GM18519 (cell line): ENCODE results near the gene PTPDC1.
"Not testable (repeated sequence)": the region's sequence is repeated elsewhere in the genome, so short reads cannot be mapped to it uniquely, and the experiment has no call there.

Experiments
- ATAC-seq: cut with Tn5 transposase; IDR thresholded peaks from one replicate; pipeline ENCODE4 v1.9.1; 2021; ENCODE audit warnings: mild to moderate bottlenecking, moderate library complexity; ENCODE audit not compliant: unreplicated experiment, low FRiP score

Gene PTPDC1

DNA sequence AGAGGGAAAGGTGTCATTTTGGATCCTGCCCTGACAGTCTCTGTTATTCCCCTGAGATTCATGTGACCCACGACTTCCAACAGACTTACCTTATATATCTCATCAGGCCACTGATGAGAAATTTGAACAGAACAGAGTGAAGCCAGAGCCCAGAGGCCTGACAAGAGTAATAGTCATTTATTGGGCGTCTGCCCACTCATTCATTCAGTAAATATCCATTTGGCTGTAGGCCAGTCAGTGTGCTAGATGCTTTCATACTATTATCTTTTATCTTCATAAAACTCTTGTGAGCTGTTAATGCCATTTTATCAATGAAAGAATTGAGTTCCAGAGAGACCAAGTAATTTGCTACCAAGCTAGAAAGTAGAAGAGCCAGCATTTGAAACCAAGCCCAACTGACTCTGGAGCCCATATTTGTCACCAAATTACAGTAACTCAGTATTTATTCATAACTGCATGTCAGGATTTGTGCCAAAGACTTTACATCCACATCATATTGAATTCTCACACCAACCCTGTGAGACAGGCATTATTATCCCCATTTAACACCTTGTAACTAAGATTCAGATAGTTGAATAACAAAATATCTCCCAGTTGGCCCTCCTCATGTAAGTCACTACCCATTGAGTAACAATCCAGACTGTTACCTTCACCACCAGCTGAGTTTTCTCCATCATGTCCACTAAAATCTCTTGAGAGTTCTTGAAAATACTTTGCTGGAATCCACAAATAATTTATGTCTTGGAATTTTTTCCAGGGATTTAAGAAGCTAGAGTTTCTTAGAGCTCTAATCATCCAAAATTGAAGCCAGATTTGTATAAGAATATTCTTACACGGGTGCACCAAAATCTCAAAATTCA lies 2.5 kb downstream of the PTPDC1 start:
- ATAC-seq: no peak

GRCh38 chr9:94094219-94095145 lies 10.2 kb downstream of the PTPDC1 start:
- ATAC-seq: not testable (repeated sequence)

GRCh38 chr9:94096819-94097577 lies 12.7 kb downstream of the PTPDC1 start:
- ATAC-seq: no peak

DNA sequence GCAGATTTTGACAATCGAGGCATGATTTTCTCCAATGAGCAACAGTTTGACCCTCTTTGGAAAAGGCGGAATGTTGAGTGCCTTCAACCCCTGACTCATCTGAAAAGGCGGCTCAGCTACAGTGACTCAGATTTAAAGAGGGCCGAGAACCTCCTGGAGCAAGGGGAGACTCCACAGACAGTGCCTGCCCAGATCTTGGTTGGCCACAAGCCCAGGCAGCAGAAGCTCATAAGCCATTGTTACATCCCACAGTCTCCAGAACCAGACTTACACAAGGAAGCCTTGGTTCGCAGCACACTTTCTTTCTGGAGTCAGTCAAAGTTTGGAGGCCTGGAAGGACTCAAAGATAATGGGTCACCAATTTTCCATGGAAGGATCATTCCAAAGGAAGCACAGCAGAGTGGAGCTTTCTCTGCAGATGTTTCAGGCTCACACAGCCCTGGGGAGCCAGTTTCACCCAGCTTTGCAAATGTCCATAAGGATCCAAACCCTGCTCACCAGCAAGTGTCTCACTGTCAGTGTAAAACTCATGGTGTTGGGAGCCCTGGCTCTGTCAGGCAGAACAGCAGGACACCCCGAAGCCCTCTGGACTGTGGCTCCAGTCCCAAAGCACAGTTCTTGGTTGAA lies 13.6 kb downstream of the PTPDC1 start:
- no peak for ATAC-seq

GRCh38 chr9:94100152-94100879 lies 16.1 kb downstream of the PTPDC1 start:
- no peak for ATAC-seq

GRCh38 chr9:94101162-94101853 lies 17.0 kb downstream of the PTPDC1 start:
- no peak for ATAC-seq

GRCh38 chr9:94108584-94108983 lies 24.3 kb downstream of the PTPDC1 start:
- no peak for ATAC-seq

- no peak for ATAC-seq
Observed at GRCh38 chr9:94110821-94111252, 26.6 kb downstream of the PTPDC1 start.

- no peak for ATAC-seq
Observed at GRCh38 chr9:94111446-94111845, 27.2 kb downstream of the PTPDC1 start.

- no peak for ATAC-seq
Observed at GRCh38 chr9:94112716-94113465, 28.6 kb downstream of the PTPDC1 start.

DNA sequence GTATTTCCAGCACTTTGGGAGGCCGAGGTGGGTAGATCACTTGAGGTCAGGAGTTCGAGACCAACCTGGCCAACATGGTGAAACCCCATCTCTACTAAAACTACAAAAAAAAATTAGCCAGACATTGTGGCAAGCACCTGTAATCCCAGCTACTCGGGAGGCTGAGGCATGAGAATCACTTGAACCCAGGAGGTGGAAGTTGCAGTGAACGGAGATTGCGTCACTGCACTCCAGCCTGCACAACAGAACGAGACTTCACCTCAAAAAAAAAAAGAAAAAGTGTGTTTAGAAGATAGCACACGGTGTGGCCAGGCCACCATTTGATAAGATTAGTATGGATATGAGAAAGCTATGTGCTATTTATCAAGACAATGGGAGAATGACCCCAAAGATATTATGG lies 35.8 kb downstream of the PTPDC1 start:
- ATAC-seq: not testable (repeated sequence)

- no peak for ATAC-seq
Observed at GRCh38 chr9:94120854-94121376, 36.7 kb downstream of the PTPDC1 start.

DNA sequence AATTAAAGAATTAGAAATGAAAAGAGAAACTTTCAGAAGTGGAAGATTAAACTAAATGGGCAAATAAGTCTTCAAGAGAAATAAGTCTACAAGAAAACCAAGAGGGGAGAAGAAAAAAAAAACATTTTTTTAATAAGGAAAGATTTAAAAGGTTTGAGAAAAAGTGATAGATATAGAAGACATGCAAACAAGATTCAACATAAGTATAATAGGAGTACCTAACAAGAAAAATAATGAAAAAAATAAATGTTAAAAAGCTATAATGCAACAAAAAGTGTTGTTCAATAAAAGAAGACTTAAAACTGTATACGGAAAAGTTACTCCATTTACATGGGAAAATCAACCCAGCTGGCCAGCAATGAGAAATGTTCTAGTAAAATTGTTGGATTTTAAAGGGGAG lies 42.6 kb downstream of the PTPDC1 start:
- ATAC-seq: no peak

DNA sequence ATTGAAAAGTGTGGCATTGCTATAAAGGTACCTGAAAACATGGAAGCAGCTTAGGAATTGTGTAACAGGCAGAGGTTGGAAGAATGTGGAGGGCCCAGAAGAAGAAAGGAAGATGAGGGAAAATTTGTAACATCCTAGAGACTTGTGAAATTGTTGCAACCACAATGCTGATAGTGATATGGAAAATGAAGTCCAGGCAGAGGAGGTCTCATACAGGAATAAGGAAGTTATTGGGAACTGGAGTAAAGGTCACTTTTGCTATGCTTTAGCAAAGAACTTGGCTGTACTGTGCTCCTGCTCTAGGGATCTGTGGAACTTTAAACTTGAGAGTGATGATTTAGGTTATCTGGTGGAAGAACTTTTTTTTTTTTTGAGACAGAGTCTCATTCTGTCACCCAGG lies 43.5 kb downstream of the PTPDC1 start:
- ATAC-seq: no peak

DNA sequence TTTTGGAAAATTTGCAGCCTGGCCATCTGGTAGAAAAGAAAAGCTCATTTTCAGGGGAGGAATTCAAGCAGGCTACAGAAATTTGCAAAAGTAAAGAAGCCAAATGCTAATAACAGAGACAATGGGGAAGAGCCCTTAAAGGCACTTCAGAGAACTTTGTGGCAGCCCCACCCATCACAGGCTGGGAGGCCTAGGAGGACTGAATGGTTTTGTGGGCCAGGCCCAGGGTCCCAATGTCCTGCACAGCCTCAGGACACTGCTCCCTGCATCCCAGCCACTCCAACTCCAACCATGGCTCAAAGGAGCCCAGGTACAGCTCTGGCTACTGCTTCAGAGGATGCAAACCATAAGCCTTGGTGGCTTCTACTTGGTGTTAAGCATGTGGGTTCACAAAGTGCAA lies 44.3 kb downstream of the PTPDC1 start:
- no peak for ATAC-seq

- no peak for ATAC-seq
Observed at GRCh38 chr9:94134629-94135028, 50.4 kb downstream of the PTPDC1 start.

DNA sequence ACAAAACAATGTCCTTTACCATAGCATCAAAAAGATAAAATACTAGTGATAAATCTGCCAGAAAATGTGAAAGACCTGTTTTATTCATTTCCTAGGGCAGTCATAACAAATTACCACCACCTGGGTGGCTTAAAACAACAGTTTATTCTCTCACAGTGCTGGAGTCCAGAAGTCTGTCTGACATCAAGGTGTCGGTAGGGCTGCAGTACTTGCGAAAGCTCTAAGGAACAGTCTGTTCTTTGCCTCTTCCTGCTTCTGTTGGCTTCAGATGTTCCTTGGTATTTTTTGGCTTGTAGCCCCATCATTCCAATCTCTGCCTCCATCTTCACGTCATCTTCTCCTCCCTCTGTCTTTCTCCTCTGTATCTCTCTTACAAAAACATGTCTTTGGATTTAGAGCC lies 51.0 kb downstream of the PTPDC1 start:
- no peak for ATAC-seq
